Measurements from ENCODE around the gene ALDH1L2.
"Not testable (repeated sequence)": the region's sequence is repeated elsewhere in the genome, so short reads cannot be mapped to it uniquely, and the experiment has no call there.

ALDH1L2 gene

DNA sequence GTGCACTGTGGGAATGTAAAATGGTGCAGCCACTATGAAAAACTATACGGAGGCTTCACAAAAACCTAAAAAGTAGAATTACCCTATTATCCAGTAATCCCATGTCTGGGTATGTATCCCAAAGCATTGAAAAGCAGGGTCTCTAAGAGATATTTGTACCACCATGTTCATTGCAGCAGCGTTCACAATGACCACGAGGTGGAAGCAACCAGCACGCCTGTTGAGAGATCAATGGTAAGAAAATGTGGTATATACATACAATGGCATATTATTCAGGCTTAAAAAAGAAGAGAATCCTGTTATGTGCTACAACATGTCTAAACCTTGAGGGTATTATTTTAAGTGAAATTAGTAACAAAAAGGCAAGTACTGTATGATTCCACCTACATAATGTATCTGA is 99.1 kb downstream of the ALDH1L2 start:
- DNase-seq, result no peak

DNA sequence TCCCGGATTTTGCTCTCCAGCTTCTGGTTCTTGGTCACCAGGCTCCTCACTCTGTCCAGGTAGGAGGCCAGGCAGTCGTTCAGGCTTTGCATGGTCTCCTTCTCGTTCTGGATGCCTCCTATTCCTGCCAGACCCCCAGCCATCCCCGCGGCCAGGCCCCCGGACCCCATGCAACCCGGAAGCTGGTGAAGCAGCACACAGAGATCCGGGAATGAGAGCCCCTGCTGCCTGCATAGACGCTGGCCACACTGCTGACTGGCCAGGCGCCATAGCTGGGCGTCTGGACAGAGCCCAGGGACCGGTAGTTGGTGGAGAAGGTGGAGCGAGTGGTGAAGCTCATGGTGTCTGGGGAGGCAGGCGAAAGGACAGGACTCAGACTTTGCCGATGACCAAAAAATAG is 106.6 kb downstream of the ALDH1L2 start:
- DNase-seq, result not testable (repeated sequence)

GRCh38 chr12:104976703-104977102 is 107.6 kb downstream of the ALDH1L2 start:
- no peak for DNase-seq

DNA sequence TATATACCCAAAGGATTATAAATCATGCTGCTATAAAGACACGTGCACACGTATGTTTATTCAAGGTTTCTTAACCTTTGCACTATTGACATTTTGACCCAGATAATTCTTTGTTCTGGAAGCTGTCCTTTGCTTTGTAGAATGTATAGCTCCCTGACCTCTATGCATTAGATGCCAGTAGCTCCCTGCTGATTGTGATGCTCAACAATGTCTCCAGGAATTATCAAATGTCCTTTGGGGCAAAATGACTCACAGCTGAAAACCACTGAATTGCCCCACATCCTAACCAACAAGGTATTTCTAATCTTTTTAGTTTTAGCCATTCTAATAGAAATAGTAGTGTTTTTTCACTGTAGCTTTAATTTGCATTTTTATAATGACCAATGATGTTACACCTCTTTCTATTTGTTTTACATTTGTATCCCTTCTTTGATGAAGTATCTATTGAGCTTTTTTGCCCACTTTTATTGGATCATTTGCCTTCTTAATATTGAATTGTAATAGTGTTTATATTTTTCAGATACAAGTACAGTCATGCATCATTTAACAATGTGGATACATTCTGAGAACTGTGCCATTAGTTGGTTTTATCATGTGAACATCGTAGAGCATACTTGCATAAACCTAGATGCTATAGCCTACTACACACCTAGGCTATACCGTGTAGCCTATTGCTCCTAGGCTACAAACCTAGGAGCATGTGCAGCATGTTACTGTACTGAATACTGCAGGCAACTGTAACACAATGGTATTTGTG is 108.5 kb downstream of the ALDH1L2 start:
- DNase-seq, result no peak

GRCh38 chr12:104974626-104975290 is 109.5 kb downstream of the ALDH1L2 start:
- DNase-seq, result peak in 5 of 56 donors; percentile 1 to 17 (median 2)

DNA sequence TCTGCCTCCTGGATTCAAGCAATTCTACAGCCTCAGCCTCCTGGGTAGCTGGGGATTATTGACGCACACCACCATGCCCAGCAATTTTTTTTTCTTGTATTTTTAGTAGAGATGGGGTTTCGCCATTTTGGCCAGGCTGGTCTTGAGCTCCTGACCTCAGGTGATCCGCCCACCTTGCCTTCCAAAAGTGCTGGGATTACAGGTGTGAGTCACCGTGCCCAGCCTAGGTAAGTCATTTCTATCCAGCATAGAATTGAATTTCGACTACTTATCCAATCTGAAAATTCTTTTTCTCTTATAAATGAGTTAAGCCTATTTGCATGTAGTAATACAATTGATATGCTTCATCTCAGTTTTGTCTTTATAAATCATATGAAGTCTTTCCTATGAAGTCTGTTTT is 111.0 kb downstream of the ALDH1L2 start:
- no peak for DNase-seq

DNA sequence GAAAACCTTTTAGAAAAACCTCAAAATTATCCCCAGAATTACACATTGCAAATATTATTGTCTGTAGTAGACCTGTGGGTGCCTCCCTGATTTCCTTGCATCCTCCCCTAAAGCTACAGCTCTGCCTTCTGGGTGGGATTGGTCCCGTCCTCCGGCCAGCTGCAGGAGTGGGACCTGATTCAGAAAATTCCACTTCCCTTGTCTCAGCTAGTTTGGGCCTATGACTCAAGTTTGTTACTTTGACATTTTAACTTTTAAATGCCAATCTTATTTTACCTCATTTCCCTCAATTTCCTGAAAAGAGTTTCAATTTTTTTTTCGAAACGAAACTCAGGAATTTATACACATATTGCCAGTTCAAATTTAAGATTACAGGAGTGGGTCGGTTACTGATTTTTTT is 113.0 kb downstream of the ALDH1L2 start:
- no peak for DNase-seq

Data from nucleus accumbens (tissue), 56 donors.